IMR-90 (cell line): ENCODE results near the gene PODNL1. TPM values are rescaled to one million over a fixed set of nuclear protein-coding genes. Genes with fewer than 3 reads are reported as not detected.

Experiments used
- ATAC-seq: fragments of 200-7000 bp; cut with Tn5 transposase; 2 replicates; pipeline ENCODE4 v1.9.1; 2020; ENCODE audit warnings: low read depth, mild to moderate bottlenecking, moderate library complexity
- BruUV-seq: library from RNA; stranded (reverse); fragments of 400-500 nt; replicated peaks from 2 replicates; lab custom pipeline; 2021; lab: Mats Ljungman, UMichigan
- CTCF ChIA-PET: fragments of 300-600 bp; formaldehyde crosslinking; extraction: SDS; loops from one replicate; lab custom pipeline; 2021; ENCODE audit warnings: antibody characterized with exemption; lab: Yijun Ruan, JAX
- POLR2A ChIA-PET: fragments of 300-600 bp; sonication (Branson Sonifier 250); formaldehyde crosslinking; loops from one replicate; lab custom pipeline; 2022; ENCODE audit warnings: antibody characterized with exemption; ENCODE audit not compliant: unreplicated experiment; lab: Charles Lee
- DNase-seq: peaks from one replicate; pipeline ENCODE4 v3.0.0; 2013
- H2AFZ ChIP-seq: replicated peaks from 2 replicates; pipeline ENCODE3; 2013; ENCODE audit warnings: low read length, mild to moderate bottlenecking; ENCODE audit not compliant: poor library complexity
- H2AK5ac ChIP-seq: 2 replicates; pipeline ENCODE4 v1.6.1; 2013; ENCODE audit warnings: low read depth, low read length, inconsistent platforms
- H2AK9ac ChIP-seq: replicated peaks from 2 replicates; pipeline ENCODE3; 2013; ENCODE audit warnings: mild to moderate bottlenecking, low read depth, low read length, moderate library complexity; ENCODE audit not compliant: poor library complexity
- H2BK120ac ChIP-seq: 2 replicates; pipeline ENCODE4 v1.6.1; 2013; ENCODE audit warnings: low read depth, low read length, inconsistent platforms
- H2BK15ac ChIP-seq: 3 replicates; pipeline ENCODE4 v1.6.1; 2013; ENCODE audit warnings: low read depth, low read length, inconsistent platforms
- H2BK20ac ChIP-seq: 2 replicates; pipeline ENCODE4 v1.6.1; 2013; ENCODE audit warnings: low read depth, mild to moderate bottlenecking, inconsistent platforms, low read length, moderate library complexity
- H2BK5ac ChIP-seq: 2 replicates; pipeline ENCODE4 v1.6.1; 2013; ENCODE audit warnings: mild to moderate bottlenecking, low read depth, low read length, inconsistent platforms; ENCODE audit not compliant: poor library complexity, severe bottlenecking
- H3K14ac ChIP-seq: replicated peaks from 2 replicates; pipeline ENCODE4 v1.6.1; 2013; ENCODE audit warnings: low read depth, low read length, inconsistent platforms
- H3K18ac ChIP-seq: 2 replicates; pipeline ENCODE4 v1.6.1; 2013; ENCODE audit warnings: low read depth, low read length, control low read depth
- H3K23ac ChIP-seq: 2 replicates; pipeline ENCODE4 v1.6.1; 2013; ENCODE audit warnings: low read depth, low read length, inconsistent platforms
- H3K27ac ChIP-seq: 2 replicates; pipeline ENCODE4 v1.5.1; 2013; ENCODE audit warnings: mild to moderate bottlenecking, control low read depth, low read length; ENCODE audit not compliant: insufficient read depth
- H3K27me3 ChIP-seq: 2 replicates; pipeline ENCODE4 v1.6.1; 2013; ENCODE audit warnings: low read length; ENCODE audit not compliant: control insufficient read depth, insufficient read depth
- H3K36me3 ChIP-seq: 2 replicates; pipeline ENCODE4 v1.6.1; 2013; ENCODE audit warnings: low read length, mixed read lengths; ENCODE audit not compliant: control insufficient read depth, insufficient read depth
- H3K4ac ChIP-seq: 2 replicates; pipeline ENCODE4 v1.6.1; 2013; ENCODE audit warnings: low read depth, low read length, inconsistent platforms
- H3K4me1 ChIP-seq: 2 replicates; pipeline ENCODE4 v1.6.1; 2013; ENCODE audit warnings: low read length, mixed read lengths; ENCODE audit not compliant: control insufficient read depth, insufficient read depth
- H3K4me2 ChIP-seq: 2 replicates; pipeline ENCODE4 v1.6.1; 2013; ENCODE audit warnings: low read depth, mild to moderate bottlenecking, control low read depth, low read length, moderate library complexity
- H3K4me3 ChIP-seq: 2 replicates; pipeline ENCODE4 v1.5.1; 2013; ENCODE audit warnings: low read depth, mild to moderate bottlenecking, control low read depth, low read length, moderate library complexity; ENCODE audit not compliant: insufficient read depth
- H3K56ac ChIP-seq: 2 replicates; pipeline ENCODE4 v1.6.1; 2013; ENCODE audit warnings: low read length, inconsistent platforms; ENCODE audit not compliant: insufficient read depth; ENCODE audit errors: extremely low read depth
- H3K79me1 ChIP-seq, 2 experiments: 2 replicates each; pipeline ENCODE4 v1.6.1; 2013; ENCODE audit warnings: low read length in 2 of 2, inconsistent platforms in 1 of 2, low read depth in 1 of 2
- H3K9ac ChIP-seq: 2 replicates; pipeline ENCODE4 v1.6.1; 2013; ENCODE audit warnings: low read depth, low read length, control low read depth
- H3K9me1 ChIP-seq: 2 replicates; pipeline ENCODE4 v1.6.1; 2013; ENCODE audit warnings: low read length, inconsistent platforms; ENCODE audit not compliant: insufficient read depth
- H3K9me3 ChIP-seq: 2 replicates; pipeline ENCODE4 v1.6.1; 2013; ENCODE audit warnings: low read length; ENCODE audit not compliant: control insufficient read depth, insufficient read depth
- H4K20me1 ChIP-seq: 2 replicates; pipeline ENCODE4 v1.6.1; 2013; ENCODE audit warnings: low read length, inconsistent platforms; ENCODE audit not compliant: insufficient read depth
- H4K5ac ChIP-seq: 2 replicates; pipeline ENCODE4 v1.6.1; 2013; ENCODE audit warnings: mild to moderate bottlenecking, low read depth, low read length, control low read depth
- H4K8ac ChIP-seq, 2 experiments: 2 replicates each; pipeline ENCODE4 v1.6.1; 2013; ENCODE audit warnings: low read depth in 2 of 2, low read length in 2 of 2, control low read depth in 1 of 2, inconsistent platforms in 1 of 2
- H4K91ac ChIP-seq: 2 replicates; pipeline ENCODE4 v1.6.1; 2013; ENCODE audit warnings: low read depth, low read length, inconsistent platforms; ENCODE audit not compliant: insufficient read depth
- POLR2A ChIP-seq: IDR thresholded peaks from 2 replicates; pipeline ENCODE4 v1.6.1; 2012; ENCODE audit warnings: mild to moderate bottlenecking, low read depth, low read length
- RCOR1 ChIP-seq: IDR thresholded peaks from 2 replicates; pipeline ENCODE4 v1.6.1; 2012; ENCODE audit warnings: mild to moderate bottlenecking, low read length, improper control_type of control experiment; ENCODE audit not compliant: insufficient replicate concordance
- USF2 ChIP-seq: fragments of 150-350 bp; IDR thresholded peaks from 2 replicates; pipeline ENCODE4 v1.6.1; 2017; ENCODE audit warnings: mild to moderate bottlenecking, antibody characterized with exemption, low read length, low read depth
- WGBS, 2 experiments: methylation state at CpG; one replicate each; pipeline versions ENCODE4 v1.1.5 to v1.1.7; 2013; ENCODE audit warnings: missing lambda C conversion rate in 2 of 2; ENCODE audit not compliant: insufficient read length in 1 of 2; ENCODE audit errors: extremely low coverage in 2 of 2; 5-methylcytosine and 5-hydroxymethylcytosine counted together
- dilution Hi-C: fragments of 300-500 bp; cut with HindIII; formaldehyde crosslinking; loops from one replicate; pipeline ENCODE4 v1.14.3; 2018; ENCODE audit warnings: low sequenced_read_pairs; ENCODE audit not compliant: unreplicated experiment
- in situ Hi-C: fragments of 300-500 bp; cut with MboI; formaldehyde crosslinking; loops from 3 replicates; pipeline ENCODE4 v1.14.3; 2019; ENCODE audit warnings: low sequenced_read_pairs, inconsistent platforms, mixed read lengths
- intact Hi-C: fragments of 100-400 bp; cut with micrococcal nuclease; formaldehyde crosslinking; loops from 2 replicates; pipeline ENCODE4 v1.10.0; 2022
- polyA plus RNA-seq, 3 experiments: library from polyadenylated mRNA; depleted of rRNA; stranded (reverse); fragments of >200 nt; gene quantifications; 2 replicates each; pipeline ENCODE4 v1.2.3, GENCODE V29; 2012; ENCODE audit warnings: low replicate concordance in 1 of 3
- total RNA-seq: library from RNA; depleted of rRNA; stranded (reverse); fragments of >200 nt; gene quantifications from 2 replicates; pipeline ENCODE4 v1.2.3, GENCODE V29; 2012

Gene PODNL1
- total and polyA plus RNA-seq, 2 of the 4 experiments (the other 2 are of a cell fraction) = under 0.01 to 2.4 TPM

GRCh38 chr19:13918726-13919411 is 19.3 kb downstream of the PODNL1 start:
- Histone ChIP-seq H3K9ac (no peak overlapping the region), H3K4me2 (no peak overlapping the region), H3K79me1 (no peaks in the 10 kb centered on the region), H3K23ac (no peak overlapping the region), H4K5ac (no peak overlapping the region), H2BK5ac (no peak overlapping the region), H3K36me3 (peaks cover 46% of the 10 kb centered on the region), H2BK20ac (no peak overlapping the region), H3K9me1 (no peaks in the 10 kb centered on the region), H3K18ac (no peak overlapping the region), H3K4me1 (peaks cover 2% of the 10 kb centered on the region; the same call in 1 of the 2 replicates), H3K14ac (no peak overlapping the region), H3K56ac (no peak overlapping the region), H3K27me3 (no peaks in the 10 kb centered on the region), H3K4me3 (no peak overlapping the region), H2AK9ac (no peak overlapping the region), H4K20me1 (no peaks in the 10 kb centered on the region), H2AK5ac (no peak overlapping the region), H3K27ac (no peak overlapping the region), H2BK15ac (no peak overlapping the region), H2AFZ (no peak overlapping the region), H3K4ac (no peak overlapping the region), H2BK120ac (no peak overlapping the region), H4K8ac (no peak overlapping the region), H4K91ac (no peak overlapping the region), H3K9me3 (peaks cover 4% of the 10 kb centered on the region)
- ATAC-seq (no peak), DNase-seq (no peak)
- ChIA-PET CTCF (no interaction called here), POLR2A (no interaction called here)
- 92% methylated on average over 9 of the region's 34 CpGs; no CpG with 5 or more reads in 1 of the 2 experiments for WGBS, 2 experiments
- dilution Hi-C loops (no loop called here), intact Hi-C loops (no loop called here), in situ Hi-C loops (no loop called here)
- TF ChIP-seq RCOR1 (no peak), POLR2A (no peak), USF2 (no peak)
- BruUV-seq = no TSS peak
